H1 (cell line): ENCODE results near the gene NEGR1. TPM values are rescaled to one million over a fixed set of nuclear protein-coding genes. Genes with fewer than 3 reads are reported as not detected.

Source experiments
- CTCF ChIA-PET: fragments of 300-600 bp; sonication (Branson Sonifier 250); formaldehyde crosslinking; loops from one replicate; lab custom pipeline; 2021; ENCODE audit not compliant: partially characterized antibody; lab: Charles Lee
- POLR2A ChIA-PET: fragments of 300-600 bp; sonication (Branson Sonifier 250); formaldehyde crosslinking; loops from one replicate; lab custom pipeline; 2021; ENCODE audit warnings: inconsistent platforms; ENCODE audit not compliant: partially characterized antibody; lab: Charles Lee
- DNase-seq, 2 experiments: peaks; one replicate each; pipeline versions ENCODE4 v3.0.0 to v3.0.0-alpha.2; 2010 to 2022; ENCODE audit warnings: low spot score in 2 of 2, low read depth in 1 of 2, mixed read lengths in 1 of 2
- FAIRE-seq: peaks from 2 replicates; lab custom pipeline; 2011; peaks lifted over from hg19 to GRCh38; lab: Jason Lieb, UNC
- H2AFZ ChIP-seq: 2 replicates; pipeline ENCODE4 v1.8.1; 2012; ENCODE audit warnings: low read length, inconsistent platforms
- H2AK5ac ChIP-seq: 2 replicates; pipeline ENCODE4 v1.6.1; 2013; ENCODE audit warnings: low read depth, low read length
- H2BK120ac ChIP-seq: replicated peaks from 2 replicates; pipeline ENCODE3; 2013; ENCODE audit warnings: low read depth, low read length, inconsistent platforms
- H2BK12ac ChIP-seq: 2 replicates; pipeline ENCODE4 v1.6.1; 2013; ENCODE audit warnings: low read depth, low read length
- H2BK15ac ChIP-seq: 2 replicates; pipeline ENCODE4 v1.6.1; 2013; ENCODE audit warnings: low read length
- H2BK20ac ChIP-seq: 2 replicates; pipeline ENCODE4 v1.6.1; 2013; ENCODE audit warnings: low read length
- H2BK5ac ChIP-seq: 2 replicates; pipeline ENCODE4 v1.6.1; 2013; ENCODE audit warnings: low read depth, low read length
- H3K14ac ChIP-seq: 2 replicates; pipeline ENCODE4 v1.6.1; 2013; ENCODE audit warnings: inconsistent platforms; ENCODE audit not compliant: insufficient read length
- H3K18ac ChIP-seq: 2 replicates; pipeline ENCODE4 v1.6.1; 2013; ENCODE audit warnings: low read length; ENCODE audit errors: extremely low read depth
- H3K23ac ChIP-seq: 2 replicates; pipeline ENCODE4 v1.6.1; 2013; ENCODE audit warnings: inconsistent platforms; ENCODE audit not compliant: insufficient read length
- H3K23me2 ChIP-seq: 2 replicates; pipeline ENCODE4 v1.6.1; 2013; ENCODE audit warnings: low read depth, low read length
- H3K27ac ChIP-seq: 2 replicates; pipeline ENCODE4 v1.6.1; 2011; ENCODE audit warnings: low read depth, low read length, inconsistent platforms
- H3K27me3 ChIP-seq, 4 experiments: replicated peaks in 1 of 4; 1 replicate in 1 of 4; 2 replicates in 3 of 4; pipeline versions ENCODE4 v1.6.1 to v1.8.1; 2011 to 2013; ENCODE audit warnings: low read length in 3 of 4, mild to moderate bottlenecking in 3 of 4, inconsistent platforms in 2 of 4, mixed read lengths in 2 of 4, moderate library complexity in 1 of 4; ENCODE audit not compliant: control insufficient read depth in 3 of 4, insufficient read depth in 3 of 4; ENCODE audit errors: extremely low read depth in 1 of 4
- H3K36me3 ChIP-seq, 4 experiments: 2 replicates each; pipeline versions ENCODE4 v1.6.1 to v1.8.1; 2011 to 2013; ENCODE audit warnings: mild to moderate bottlenecking in 4 of 4, low read length in 3 of 4, moderate library complexity in 2 of 4, control low read depth in 1 of 4, inconsistent platforms in 1 of 4; ENCODE audit not compliant: insufficient read depth in 4 of 4, control insufficient read depth in 2 of 4
- H3K4ac ChIP-seq: replicated peaks from 2 replicates; pipeline ENCODE3; 2013; ENCODE audit warnings: low read length, low read depth, mixed read lengths, inconsistent platforms; ENCODE audit not compliant: insufficient read length
- H3K4me1 ChIP-seq, 4 experiments: replicated peaks in 1 of 4; 1 replicate in 1 of 4; 2 replicates in 3 of 4; pipeline versions ENCODE4 v1.6.1 to v1.8.1; 2011 to 2013; ENCODE audit warnings: low read length in 3 of 4, inconsistent platforms in 2 of 4, mixed read lengths in 1 of 4; ENCODE audit not compliant: insufficient read depth in 4 of 4, control insufficient read depth in 3 of 4
- H3K4me2 ChIP-seq, 2 experiments: 2 replicates each; pipeline versions ENCODE4 v1.6.1 to v1.8.1; 2011 to 2013; ENCODE audit warnings: low read depth in 2 of 2, low read length in 2 of 2, control low read depth in 1 of 2, inconsistent platforms in 1 of 2, mild to moderate bottlenecking in 1 of 2; ENCODE audit not compliant: insufficient read depth in 1 of 2
- H3K4me3 ChIP-seq, 4 experiments: fragments of 200-600, 300-600 bp in 1 of 4; sonication (generic), shearing (Covaris generic), sonication (Bioruptor Twin) in 1 of 4; 2 replicates each; pipeline versions ENCODE4 v1.5.1 to v1.8.1; 2011 to 2016; ENCODE audit warnings: low read length in 4 of 4, low read depth in 3 of 4, control low read depth in 2 of 4, inconsistent platforms in 2 of 4, mild to moderate bottlenecking in 2 of 4, mixed read lengths in 1 of 4, moderate library complexity in 1 of 4; ENCODE audit not compliant: insufficient read depth in 2 of 4; ENCODE audit errors: extremely low read depth in 1 of 4
- H3K56ac ChIP-seq: replicated peaks from 2 replicates; pipeline ENCODE3; 2013; ENCODE audit warnings: low read depth, mild to moderate bottlenecking, mixed read lengths, low read length, inconsistent platforms; ENCODE audit not compliant: insufficient read length
- H3K79me1 ChIP-seq: 2 replicates; pipeline ENCODE4 v1.6.1; 2013; ENCODE audit warnings: low read depth, low read length, control low read depth
- H3K79me2 ChIP-seq, 2 experiments: 2 replicates each; pipeline versions ENCODE4 v1.6.1 to v1.8.1; 2012 to 2013; ENCODE audit warnings: low read length in 2 of 2, mild to moderate bottlenecking in 2 of 2, inconsistent platforms in 1 of 2; ENCODE audit not compliant: insufficient read depth in 2 of 2, control insufficient read depth in 1 of 2
- H3K9ac ChIP-seq, 4 experiments: replicated peaks in 1 of 4; 1 replicate in 1 of 4; 2 replicates in 3 of 4; pipeline versions ENCODE4 v1.6.1 to v1.8.1; 2011 to 2013; ENCODE audit warnings: low read depth in 3 of 4, low read length in 3 of 4, control low read depth in 2 of 4, mild to moderate bottlenecking in 2 of 4, moderate library complexity in 2 of 4, inconsistent platforms in 1 of 4; ENCODE audit errors: extremely low read depth in 1 of 4
- H3K9me3 ChIP-seq, 2 experiments: 2 replicates each; pipeline versions ENCODE4 v1.6.1 to v1.8.1; 2012 to 2013; ENCODE audit warnings: mild to moderate bottlenecking in 2 of 2, moderate library complexity in 2 of 2, control low read depth in 1 of 2, inconsistent platforms in 1 of 2, low read depth in 1 of 2, low read length in 1 of 2, mixed read lengths in 1 of 2; ENCODE audit not compliant: insufficient read depth in 2 of 2
- H4K20me1 ChIP-seq, 2 experiments: replicated peaks in 1 of 2; 2 replicates each; pipeline versions ENCODE3 to v1.8.1; 2011 to 2013; ENCODE audit warnings: inconsistent platforms in 2 of 2, low read length in 2 of 2, mild to moderate bottlenecking in 1 of 2; ENCODE audit not compliant: insufficient read depth in 2 of 2, control insufficient read depth in 1 of 2
- H4K5ac ChIP-seq: 2 replicates; pipeline ENCODE4 v1.6.1; 2013; ENCODE audit warnings: low read length, low read depth, mixed read lengths, inconsistent platforms; ENCODE audit not compliant: insufficient read length
- H4K8ac ChIP-seq: 2 replicates; pipeline ENCODE4 v1.8.0; 2013; ENCODE audit warnings: mild to moderate bottlenecking, moderate library complexity, low read length, inconsistent platforms; ENCODE audit not compliant: insufficient read depth; ENCODE audit errors: extremely low read depth
- H4K91ac ChIP-seq: replicated peaks from 2 replicates; pipeline ENCODE3; 2013; ENCODE audit warnings: low read length, mixed read lengths, inconsistent platforms; ENCODE audit not compliant: insufficient read length
- FOSL1 ChIP-seq: IDR thresholded peaks from 2 replicates; pipeline ENCODE4 v1.6.1; 2011; ENCODE audit warnings: mild to moderate bottlenecking, low read depth, low read length, moderate library complexity; ENCODE audit not compliant: insufficient read depth
- GTF2F1 ChIP-seq: IDR thresholded peaks from 2 replicates; pipeline ENCODE4 v1.6.1; 2012; ENCODE audit warnings: low read depth, low read length, improper control_type of control experiment, borderline replicate concordance
- MAX ChIP-seq: IDR thresholded peaks from 2 replicates; pipeline ENCODE4 v1.6.1; 2012; ENCODE audit warnings: inconsistent platforms
- RAD21 ChIP-seq, 2 experiments: IDR thresholded peaks in 1 of 2; conservative IDR thresholded peaks in 1 of 2; 2 replicates each; pipeline ENCODE4 v1.6.1; 2011; ENCODE audit warnings: low read depth in 2 of 2, low read length in 2 of 2, improper control_type of control experiment in 1 of 2, inconsistent platforms in 1 of 2, mild to moderate bottlenecking in 1 of 2, moderate library complexity in 1 of 2
- RBBP5 ChIP-seq: IDR thresholded peaks from 2 replicates; pipeline ENCODE4 v1.7.1; 2012; ENCODE audit warnings: low read depth, mild to moderate bottlenecking, inconsistent platforms, low read length, moderate library complexity, borderline replicate concordance
- SIN3A ChIP-seq, 2 experiments: IDR thresholded peaks in 1 of 2; conservative IDR thresholded peaks in 1 of 2; 2 replicates each; pipeline ENCODE4 v1.6.1; 2011 to 2012; ENCODE audit warnings: low read length in 2 of 2, improper control_type of control experiment in 1 of 2, low read depth in 1 of 2, mild to moderate bottlenecking in 1 of 2
- WGBS, 2 experiments: shearing (Covaris generic) in 1 of 2; methylation state at CpG; one replicate each; pipeline versions ENCODE4 v1.1.6 to v1.1.7; 2013 to 2015; ENCODE audit warnings: low lambda C conversion rate in 2 of 2, mixed read lengths in 2 of 2, inconsistent platforms in 1 of 2, low coverage in 1 of 2, missing lambda C conversion rate in 1 of 2; ENCODE audit not compliant: insufficient replicate concordance in 2 of 2, insufficient coverage in 1 of 2, insufficient read length in 1 of 2; ENCODE audit errors: extremely low coverage in 1 of 2, missing lambda C conversion rate in 1 of 2; 5-methylcytosine and 5-hydroxymethylcytosine counted together
- polyA plus RNA-seq, 7 experiments: library from polyadenylated mRNA; depleted of rRNA in 3 of 7; stranded (reverse) in 5 of 7; unstranded in 2 of 7; fragments of >200 nt in 5 of 7; fragments of 200-250 nt in 2 of 7; gene quantifications; 1 replicate in 5 of 7; 2 replicates in 1 of 7; 4 replicates in 1 of 7; pipeline versions ENCODE4 v1.2.1 to v1.2.3, GENCODE V29; 2011 to 2013; ENCODE audit warnings: missing spikeins in 2 of 7, mixed read lengths in 2 of 7
- total RNA-seq: library from RNA; stranded (reverse); fragmentation: NEBNext Ultra II Directional; extraction: Animal tissue kit (Norgen Biotek cat#: 25700); gene quantifications from 2 replicates; pipeline ENCODE4 v1.2.1, GENCODE V29; 2021

NEGR1 gene
- total and polyA plus RNA-seq, 2 of the 8 experiments (the other 6 are each of a cell fraction or from before 2014, with no cell fraction given): 0.71 to 1.3 TPM

GRCh38 chr1:71719330-71719729, 563.0 kb downstream of the NEGR1 start:
- Histone ChIP-seq H3K4ac (no peak overlapping the region), H2AK5ac (no peak overlapping the region), H3K9me3 (no peaks in the 10 kb centered on the region), H4K5ac (no peak overlapping the region), H2BK20ac (no peak overlapping the region), H3K56ac (no peak overlapping the region), H4K20me1 (no peaks in the 10 kb centered on the region), H3K18ac (no peak overlapping the region), H3K27me3 (no peaks in the 10 kb centered on the region), H3K14ac (no peak overlapping the region), H2BK120ac (no peak overlapping the region), H3K4me3 (no peak overlapping the region), H3K23me2 (no peaks in the 10 kb centered on the region), H3K23ac (no peak overlapping the region), H2BK12ac (no peak overlapping the region), H2BK15ac (no peak overlapping the region), H3K79me2 (no peaks in the 10 kb centered on the region), H3K79me1 (no peaks in the 10 kb centered on the region), H2AFZ (no peak overlapping the region), H3K9ac (no peak overlapping the region), H3K27ac (no peak overlapping the region), H3K4me2 (no peak overlapping the region), H4K8ac (no peak overlapping the region), H3K4me1 (no peaks in the 10 kb centered on the region), H2BK5ac (no peak overlapping the region), H3K36me3 (no peaks in the 10 kb centered on the region), H4K91ac (no peak overlapping the region)
- 68% methylated on average over 2 of the region's 2 CpGs; no CpG with 5 or more reads in 1 of the 2 experiments for WGBS, 2 experiments
- POLR2A ChIA-PET: no interaction called here
- FAIRE-seq (no peak), DNase-seq (no peak)
- TF ChIP-seq RBBP5: no peak
- TF ChIP-seq FOSL1: no peak
- TF ChIP-seq GTF2F1: no peak
- no peak for TF ChIP-seq MAX
- TF ChIP-seq RAD21 (IDR thresholded peaks at IDR 0.05 in 1 of 2, conservative IDR thresholded peaks at IDR 0.05 in 1 of 2; ENCODE audit: low read depth in 2 of 2, low read length in 2 of 2): no peak
- no peak for TF ChIP-seq SIN3A (conservative IDR thresholded peaks at IDR 0.05 in 1 of 2, IDR thresholded peaks at IDR 0.05 in 1 of 2; ENCODE audit: low read depth in 1 of 2, low read length in 2 of 2)
- CTCF ChIA-PET: interaction anchor here (0.6 kb wide), 1 partner anchor 13 kb away, joined by 3 read pairs; no protein-coding TSS in a partner anchor
